ENCODE measurements around the gene CDO1. TPM values are rescaled to one million over a fixed set of nuclear protein-coding genes. Genes with fewer than 3 reads are reported as not detected.
"Not testable (repeated sequence)": the region's sequence is repeated elsewhere in the genome, so short reads cannot be mapped to it uniquely, and the experiment has no call there.

Gene CDO1
- total and polyA plus RNA-seq, 2 of the 8 experiments (the other 6 are each of a cell fraction or from before 2014, with no cell fraction given) = 26.1 to 29.5 TPM

DNA sequence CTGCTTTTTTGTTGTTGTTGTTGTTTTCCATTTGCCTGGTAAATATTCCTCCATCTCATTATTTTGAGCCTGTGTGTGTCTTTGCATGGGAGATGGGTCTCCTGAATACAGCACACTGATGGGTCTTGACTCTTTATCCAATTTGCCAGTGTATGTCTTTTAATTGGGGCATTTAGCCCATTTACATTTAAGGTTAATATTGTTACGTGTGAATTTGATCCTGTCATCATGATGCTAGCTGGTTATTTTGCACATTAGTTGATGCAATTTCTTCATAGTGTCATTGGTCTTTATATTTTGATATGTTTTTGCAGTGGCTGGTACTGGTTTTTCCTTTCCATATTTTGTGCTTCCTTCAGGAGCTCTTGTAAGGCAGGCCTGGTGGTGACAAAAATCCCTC lies 8.5 kb upstream of the CDO1 start:
- not testable (repeated sequence) for H3K79me2 ChIP-seq (ENCODE audit: control insufficient read depth in 1 of 2, insufficient read depth in 2 of 2, low read length in 2 of 2); H3K9me3 ChIP-seq (ENCODE audit: insufficient read depth in 2 of 2, low read depth in 1 of 2, low read length in 1 of 2); H2BK120ac ChIP-seq (replicated peaks; ENCODE audit: low read depth, low read length); H3K4me3 ChIP-seq (ENCODE audit: extremely low read depth in 1 of 4, insufficient read depth in 2 of 4, low read depth in 3 of 4, low read length in 4 of 4); H4K91ac ChIP-seq (replicated peaks; ENCODE audit: insufficient read length, low read length); H3K4me2 ChIP-seq (ENCODE audit: insufficient read depth in 1 of 2, low read depth in 2 of 2, low read length in 2 of 2); H4K20me1 ChIP-seq (replicated peaks in 1 of 2; ENCODE audit: control insufficient read depth in 1 of 2, insufficient read depth in 2 of 2, low read length in 2 of 2); H3K79me1 ChIP-seq (ENCODE audit: low read depth, low read length); H3K18ac ChIP-seq (ENCODE audit: extremely low read depth, low read length); H3K23ac ChIP-seq (ENCODE audit: insufficient read length); H2BK12ac ChIP-seq (ENCODE audit: low read depth, low read length); H4K5ac ChIP-seq (ENCODE audit: insufficient read length, low read depth, low read length); H3K23me2 ChIP-seq (ENCODE audit: low read depth, low read length); H3K27me3 ChIP-seq (replicated peaks in 1 of 4; ENCODE audit: control insufficient read depth in 3 of 4, extremely low read depth in 1 of 4, insufficient read depth in 3 of 4, low read length in 3 of 4); H2BK20ac ChIP-seq (ENCODE audit: low read length); DNase-seq (ENCODE audit: low read depth in 1 of 2, low spot score in 2 of 2); H3K56ac ChIP-seq (replicated peaks; ENCODE audit: insufficient read length, low read depth, low read length); H3K14ac ChIP-seq (ENCODE audit: insufficient read length); H3K4ac ChIP-seq (replicated peaks; ENCODE audit: insufficient read length, low read depth, low read length); H2AFZ ChIP-seq (ENCODE audit: low read length); FAIRE-seq; H4K8ac ChIP-seq (ENCODE audit: extremely low read depth, insufficient read depth, low read length); H2BK15ac ChIP-seq (ENCODE audit: low read length); H3K4me1 ChIP-seq (replicated peaks in 1 of 4; ENCODE audit: control insufficient read depth in 3 of 4, insufficient read depth in 4 of 4, low read length in 3 of 4); H2BK5ac ChIP-seq (ENCODE audit: low read depth, low read length); H2AK5ac ChIP-seq (ENCODE audit: low read depth, low read length); H3K27ac ChIP-seq (ENCODE audit: low read depth, low read length); H3K9ac ChIP-seq (replicated peaks in 1 of 4; ENCODE audit: extremely low read depth in 1 of 4, low read depth in 3 of 4, low read length in 3 of 4)
- peaks cover 0 to 12% (median 9%) of the 10 kb centered on the region in 4 experiments; a peak in 5 of 8 replicates for H3K36me3 ChIP-seq (ENCODE audit: control insufficient read depth in 2 of 4, insufficient read depth in 4 of 4, low read length in 3 of 4)
- CTCF ChIA-PET (ENCODE audit: partially characterized antibody) = interaction anchor here (0.7 to 0.9 kb wide), 2 partner anchors 10 to 15 kb away, joined by 3 to 6 read pairs; no protein-coding TSS in a partner anchor
- WGBS, 2 experiments (ENCODE audit: extremely low coverage in 1 of 2, insufficient coverage in 1 of 2, insufficient read length in 1 of 2, insufficient replicate concordance in 2 of 2, low coverage in 1 of 2, low lambda C conversion rate in 2 of 2, missing lambda C conversion rate in 1 of 2) = 69% methylated on average over 1 of the region's 1 CpG; no CpG with 5 or more reads in 1 of the 2 experiments
- POLR2A ChIA-PET (ENCODE audit: partially characterized antibody) = interaction anchor here (0.6 kb wide), 1 partner anchor 948 kb away, joined by 5 read pairs; no protein-coding TSS in a partner anchor
